Adrenal gland (tissue), 12 donors: Measurements from ENCODE around the gene CDKN2B. TPM values are rescaled to one million over a fixed set of nuclear protein-coding genes. Genes with fewer than 3 reads are reported as not detected.

Experiments used
- DNase-seq, 7 donors: peaks; one replicate each; pipeline ENCODE4 v3.0.0-alpha.2; 2019 to 2020
- H3K27ac ChIP-seq, 5 donors: fragments of 200-600 bp; sonication (generic) in 4 of 5; 1 replicate in 3 of 5; 2 replicates in 2 of 5; pipeline versions ENCODE4 v1.5.1 to v1.8.0; 2016 to 2020; ENCODE audit warnings: mild to moderate bottlenecking in 1 of 5
- H3K27me3 ChIP-seq: fragments of 200-600 bp; 2 replicates; pipeline ENCODE4 v1.8.0; 2021
- H3K36me3 ChIP-seq, 2 donors: fragments of 200-600 bp; replicated peaks in 1 of 2; 1 replicate in 1 of 2; 2 replicates in 1 of 2; pipeline versions ENCODE4 v1.5.1 to v1.8.0; 2018 to 2022
- H3K4me1 ChIP-seq, 2 donors: fragments of 200-600 bp; replicated peaks in 1 of 2; 1 replicate in 1 of 2; 2 replicates in 1 of 2; pipeline versions ENCODE4 v1.5.1 to v1.8.0; 2018 to 2021
- H3K4me3 ChIP-seq, 4 donors: fragments of 200-600 bp; sonication (generic) in 3 of 4; one replicate each; pipeline ENCODE4 v1.5.1; 2016 to 2018
- H3K9me3 ChIP-seq, 3 donors: fragments of 200-600 bp; sonication (generic) in 1 of 3; replicated peaks in 1 of 3; 1 replicate in 2 of 3; 2 replicates in 1 of 3; pipeline versions ENCODE4 v1.5.1 to v1.8.0; 2016 to 2021
- CTCF ChIP-seq, 6 experiments: fragments of 450-650 bp in 4 of 6; fragments of 200-600 bp in 2 of 6; sonication (generic) in 1 of 6; IDR thresholded peaks; 1 replicate in 5 of 6; 2 replicates in 1 of 6; pipeline versions ENCODE4 v1.5.1 to v1.8.0; 2016 to 2021; ENCODE audit warnings: antibody characterized with exemption in 6 of 6, mild to moderate bottlenecking in 2 of 6, moderate library complexity in 1 of 6
- POLR2A ChIP-seq, 2 donors: fragments of 450-650 bp; IDR thresholded peaks; one replicate each; pipeline ENCODE4 v1.6.1; 2017; ENCODE audit warnings: antibody characterized with exemption in 2 of 2, mild to moderate bottlenecking in 2 of 2, moderate library complexity in 1 of 2
- WGBS, 4 donors: extraction: QIAGEN DNeasy Blood & Tissue Kit in 2 of 4; methylation state at CpG; one replicate each; pipeline versions ENCODE4 v1.1.5 to v1.1.7; 2013 to 2017; 5-methylcytosine and 5-hydroxymethylcytosine counted together
- intact Hi-C, 2 donors: fragments of 100-400 bp; cut with DNase I; formaldehyde crosslinking; loops; one replicate each; pipeline versions ENCODE4 v1.14.1 to v1.15.0; 2022 to 2023
- polyA plus RNA-seq, 3 donors: library from polyadenylated mRNA; stranded (reverse); fragments of 200-250 nt in 2 of 3; fragments of 350-450 nt in 1 of 3; fragmentation: Illumina TruSeq in 1 of 3; extraction: RNeasy Lipid Tissue Mini Kit (QIAGEN cat#74804) in 1 of 3; gene quantifications; one replicate each; pipeline ENCODE4 v1.2.3, GENCODE V29; 2013 to 2014
- total RNA-seq, 9 donors: library from RNA; depleted of rRNA in 4 of 9; stranded (reverse); fragments of >200 nt in 4 of 9; fragments of 120-200 nt in 1 of 9; fragmentation: NEBNext Ultra II Directional in 1 of 9; extraction: Animal tissue kit (Norgen Biotek cat#: 25700) in 1 of 9; gene quantifications; one replicate each; pipeline versions ENCODE4 v1.1.0 to v1.2.4, GENCODE V29; 2013 to 2023
- donor health status: healthy with polysubstance abuse.
- donor health status: Bipolar disorder and iron deficiency.
- donor health status: DM: yes; HTN: yes; CAD: no.
- donor health status: DM: no; HTN: no; CAD: no.
- donor health status: DM: no; HTN: no; CAD: no.
- donor health status: DM: yes; HTN: yes; CAD: no.

Gene CDKN2B
- total and polyA plus RNA-seq, 12 donors: 0.78 to 13.8 (median 4.7) TPM

- H3K36me3 ChIP-seq: no peaks in the 10 kb centered on the region
- no peak overlapping the region for H3K27ac ChIP-seq
- TF ChIP-seq CTCF (IDR thresholded peaks at IDR 0.05) (no peak), POLR2A (IDR thresholded peaks at IDR 0.05) (no peak)
- no peaks in the 10 kb centered on the region for H3K27me3 ChIP-seq
- H3K4me1 ChIP-seq: no peaks in the 10 kb centered on the region
- intact Hi-C loops: loop anchor here in 1 of 2 donors (10.0 kb wide), 1 partner anchor 64 kb away; no protein-coding TSS in a partner anchor
- DNase-seq: no peak
- WGBS, 4 donors: 69 to 84% (median 70%) methylated on average over 4 of the region's 4 CpGs
- H3K4me3 ChIP-seq: no peak overlapping the region
- no peaks in the 10 kb centered on the region for H3K9me3 ChIP-seq
Observed at GRCh38 chr9:22050924-22051323, 41.8 kb upstream of the CDKN2B start.

- no peaks in the 10 kb centered on the region for H3K36me3 ChIP-seq
- no peaks in the 10 kb centered on the region for H3K9me3 ChIP-seq
- 89 to 100% (median 95%) methylated on average over 1 of the region's 1 CpG for WGBS, 4 donors
- no peak for TF ChIP-seq CTCF (IDR thresholded peaks at IDR 0.05)
- no peak for TF ChIP-seq POLR2A (IDR thresholded peaks at IDR 0.05)
- no peak for DNase-seq
- intact Hi-C loops: no loop called here
- no peak overlapping the region for H3K27ac ChIP-seq
- no peaks in the 10 kb centered on the region for H3K27me3 ChIP-seq
- no peaks in the 10 kb centered on the region for H3K4me1 ChIP-seq
- H3K4me3 ChIP-seq: no peak overlapping the region
Observed at GRCh38 chr9:22049411-22049810, 40.3 kb upstream of the CDKN2B start.

- Histone ChIP-seq H3K36me3 (no peaks in the 10 kb centered on the region), H3K9me3 (no peaks in the 10 kb centered on the region), H3K27me3 (no peaks in the 10 kb centered on the region), H3K4me1 (no peaks in the 10 kb centered on the region), H3K4me3 (no peak overlapping the region), H3K27ac (no peak overlapping the region)
- WGBS, 4 donors: 86 to 96% (median 88%) methylated on average over 2 of the region's 2 CpGs
- TF ChIP-seq CTCF (IDR thresholded peaks at IDR 0.05): no peak
- TF ChIP-seq POLR2A (IDR thresholded peaks at IDR 0.05): no peak
- DNase-seq: no peak
- intact Hi-C loops: no loop called here
Observed at GRCh38 chr9:22047596-22047995, 38.5 kb upstream of the CDKN2B start.

GRCh38 chr9:22046243-22046885 is 37.3 kb upstream of the CDKN2B start:
- Histone ChIP-seq H3K9me3 (no peaks in the 10 kb centered on the region), H3K27me3 (no peaks in the 10 kb centered on the region), H3K4me1 (no peaks in the 10 kb centered on the region), H3K27ac (no peak overlapping the region), H3K36me3 (no peaks in the 10 kb centered on the region), H3K4me3 (no peak overlapping the region)
- TF ChIP-seq CTCF (IDR thresholded peaks at IDR 0.05) (no peak), POLR2A (IDR thresholded peaks at IDR 0.05) (no peak)
- no peak for DNase-seq
- WGBS, 4 donors: 79 to 82% (median 80%) methylated on average over 1 of the region's 1 CpG
- intact Hi-C loops: no loop called here
